Caco-2 (cell line): ENCODE data around the gene PRKAR2A. TPM values are rescaled to one million over a fixed set of nuclear protein-coding genes. Genes with fewer than 3 reads are reported as not detected.

Source experiments
- BruUV-seq: library from RNA; stranded (reverse); fragments of 400-500 nt; replicated peaks from 2 replicates; lab custom pipeline; 2021; lab: Mats Ljungman, UMichigan
- CTCF ChIA-PET: fragments of 300-600 bp; sonication (Branson Sonifier 250); formaldehyde crosslinking; loops from one replicate; lab custom pipeline; 2022; ENCODE audit warnings: antibody characterized with exemption; lab: Charles Lee
- POLR2A ChIA-PET: fragments of 300-600 bp; sonication (Branson Sonifier 250); formaldehyde crosslinking; loops from one replicate; lab custom pipeline; 2022; ENCODE audit warnings: antibody characterized with exemption; lab: Charles Lee
- DNase-seq, 2 experiments: peaks; one replicate each; pipeline versions ENCODE4 v3.0.0 to v3.0.0-alpha.2; 2020 to 2022
- H3K27me3 ChIP-seq: replicated peaks from 2 replicates; pipeline ENCODE4 v1.6.0; 2011; ENCODE audit warnings: low read length; ENCODE audit not compliant: control insufficient read depth, insufficient read depth
- H3K36me3 ChIP-seq: 2 replicates; pipeline ENCODE4 v1.5.1; 2011; ENCODE audit warnings: low read length; ENCODE audit not compliant: control insufficient read depth, insufficient read depth
- H3K4me1 ChIP-seq: fragments of 250-450 bp; sonication (Bioruptor Pico); 2 replicates; pipeline ENCODE4 v1.5.1; 2020; ENCODE audit warnings: mild to moderate bottlenecking
- H3K4me3 ChIP-seq: 2 replicates; pipeline ENCODE4 v1.5.1; 2011; ENCODE audit warnings: low read depth, mild to moderate bottlenecking, control low read depth, low read length
- H3K9me3 ChIP-seq: fragments of 250-450 bp; sonication (Bioruptor Pico); 2 replicates; pipeline ENCODE4 v1.5.1; 2020; ENCODE audit warnings: mild to moderate bottlenecking, moderate library complexity
- H3K27ac Mint-ChIP-seq: one replicate; pipeline ENCODE4 v1.8.0; 2022; ENCODE audit warnings: mixed read lengths; ENCODE audit not compliant: unreplicated experiment
- H3K27me3 Mint-ChIP-seq: one replicate; pipeline ENCODE4 v1.8.0; 2022; ENCODE audit warnings: mixed read lengths; ENCODE audit not compliant: insufficient read depth, unreplicated experiment
- H3K36me3 Mint-ChIP-seq: one replicate; pipeline ENCODE4 v1.8.0; 2022; ENCODE audit warnings: mild to moderate bottlenecking, mixed read lengths; ENCODE audit not compliant: insufficient read depth, unreplicated experiment
- H3K4me1 Mint-ChIP-seq: one replicate; pipeline ENCODE4 v1.8.0; 2022; ENCODE audit warnings: low read depth, mixed read lengths; ENCODE audit not compliant: unreplicated experiment
- H3K4me3 Mint-ChIP-seq: one replicate; pipeline ENCODE4 v1.8.0; 2022; ENCODE audit warnings: mild to moderate bottlenecking, moderate library complexity, mixed read lengths; ENCODE audit not compliant: unreplicated experiment
- H3K9me3 Mint-ChIP-seq: one replicate; pipeline ENCODE4 v1.8.0; 2022; ENCODE audit warnings: mixed read lengths; ENCODE audit not compliant: unreplicated experiment
- CTCF ChIP-seq, 2 experiments: fragments of 200-600 bp in 1 of 2; IDR thresholded peaks; 1 replicate in 1 of 2; 2 replicates in 1 of 2; pipeline versions ENCODE4 v1.5.1 to v1.8.0; 2011 to 2022; ENCODE audit warnings: antibody characterized with exemption in 1 of 2, control low read depth in 1 of 2, inconsistent platforms in 1 of 2, low read depth in 1 of 2, low read length in 1 of 2, mild to moderate bottlenecking in 1 of 2, moderate library complexity in 1 of 2; ENCODE audit not compliant: insufficient read depth in 1 of 2, severe bottlenecking in 1 of 2, unreplicated experiment in 1 of 2
- intact Hi-C: fragments of 100-400 bp; cut with micrococcal nuclease; formaldehyde crosslinking; loops from one replicate; pipeline ENCODE4 v1.10.0; 2022; ENCODE audit not compliant: unreplicated experiment
- total RNA-seq: library from RNA; stranded (reverse); gene quantifications from 2 replicates; pipeline ENCODE4 v1.2.3, GENCODE V29; 2022

Gene PRKAR2A
- total RNA-seq, 1 experiment from 2014 or later: 56.3 TPM

DNA sequence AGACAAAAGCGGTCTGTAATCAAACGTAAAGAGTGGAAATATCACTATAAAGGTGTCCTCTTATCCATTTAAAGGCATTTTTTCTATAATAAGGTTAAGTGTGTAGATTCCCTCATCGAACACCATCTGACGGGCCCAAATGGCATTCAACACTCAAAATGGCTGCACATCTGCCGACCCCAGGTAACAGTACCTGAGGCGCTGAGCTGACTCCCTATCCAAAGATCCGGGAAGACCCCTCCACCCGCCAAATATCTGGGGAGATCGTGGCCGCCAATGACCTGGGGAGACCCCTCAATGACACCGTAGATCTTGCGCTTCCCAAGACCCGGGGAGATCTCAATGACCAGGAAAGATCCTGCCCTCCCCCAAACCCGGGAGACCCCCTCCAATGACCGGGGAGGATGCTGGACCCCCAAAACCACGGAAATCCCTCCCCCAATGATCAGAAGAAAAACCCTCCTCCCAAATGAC lies 131.1 kb downstream of the PRKAR2A start:
- H3K27me3 ChIP-seq: no peaks in the 10 kb centered on the region
- Mint-ChIP-seq H3K27ac (peak overlapping the region; percentile 68), H3K4me1 (peaks cover 41% of the 10 kb centered on the region), H3K4me3 (peak overlapping the region; percentile 66), H3K36me3 (peaks cover 52% of the 10 kb centered on the region), H3K9me3 (no peaks in the 10 kb centered on the region), H3K27me3 (no peaks in the 10 kb centered on the region)
- POLR2A ChIA-PET: interaction anchor here (0.5 to 1.9 kb wide), 13 partner anchors 15 to 313 kb away, joined by 3 to 13 read pairs (median 5); partner anchors contain the start of genes ARIH2, CELSR3, IMPDH2 and WDR6
- H3K36me3 ChIP-seq: peaks cover 4% of the 10 kb centered on the region
- BruUV-seq: no TSS peak
- no peak for TF ChIP-seq CTCF (IDR thresholded peaks at IDR 0.05; ENCODE audit: insufficient read depth in 1 of 2, low read depth in 1 of 2, low read length in 1 of 2, severe bottlenecking in 1 of 2, unreplicated experiment in 1 of 2)
- CTCF ChIA-PET: interaction anchor here (0.9 to 1.4 kb wide), 2 partner anchors 23 to 131 kb away, joined by 3 to 7 read pairs; partner anchors contain the start of gene PRKAR2A
- H3K4me1 ChIP-seq: peaks cover 35% of the 10 kb centered on the region
- intact Hi-C loops: loop anchor here (2.0 to 10.0 kb wide), 2 partner anchors 24 to 198 kb away; partner anchors contain the start of gene ARIH2
- peak overlapping the region; percentile 55 for H3K4me3 ChIP-seq
- H3K9me3 ChIP-seq: no peaks in the 10 kb centered on the region
- peak in 1 of 2 experiments; percentile 36 for DNase-seq

- no TSS peak for BruUV-seq
- no peaks in the 10 kb centered on the region for H3K9me3 Mint-ChIP-seq
- peak overlapping the region; percentile 55 for H3K4me3 ChIP-seq
- H3K9me3 ChIP-seq: no peaks in the 10 kb centered on the region
- ChIA-PET CTCF (no interaction called here), POLR2A (interaction anchor here (0.6 kb wide), 1 partner anchor 205 kb away, joined by 6 read pairs; no protein-coding TSS in a partner anchor)
- peaks cover 5% of the 10 kb centered on the region for H3K36me3 ChIP-seq
- no peaks in the 10 kb centered on the region for H3K27me3 Mint-ChIP-seq
- no peak for TF ChIP-seq CTCF (IDR thresholded peaks at IDR 0.05; ENCODE audit: insufficient read depth in 1 of 2, low read depth in 1 of 2, low read length in 1 of 2, severe bottlenecking in 1 of 2, unreplicated experiment in 1 of 2)
- peaks cover 61% of the 10 kb centered on the region for H3K36me3 Mint-ChIP-seq
- H3K27ac Mint-ChIP-seq: peak overlapping the region; percentile 68
- H3K4me1 ChIP-seq: peaks cover 22% of the 10 kb centered on the region
- H3K4me3 Mint-ChIP-seq: peak overlapping the region; percentile 66
- H3K27me3 ChIP-seq: no peaks in the 10 kb centered on the region
- intact Hi-C loops: loop anchor here (10.0 kb wide), 1 partner anchor 200 kb away; the partner anchor contains the start of gene ARIH2
- no peak for DNase-seq
- H3K4me1 Mint-ChIP-seq: peaks cover 30% of the 10 kb centered on the region
Measured at GRCh38 chr3:48715174-48715800, 132.4 kb downstream of the PRKAR2A start.

- Mint-ChIP-seq H3K4me1 (no peaks in the 10 kb centered on the region), H3K36me3 (peaks cover 84% of the 10 kb centered on the region), H3K9me3 (no peaks in the 10 kb centered on the region), H3K27ac (no peak overlapping the region), H3K4me3 (no peak overlapping the region), H3K27me3 (no peaks in the 10 kb centered on the region)
- intact Hi-C loops: loop anchor here (10.0 kb wide), 1 partner anchor 203 kb away; the partner anchor contains the start of gene ARIH2
- POLR2A ChIA-PET: no interaction called here
- DNase-seq: no peak
- TF ChIP-seq CTCF (IDR thresholded peaks at IDR 0.05; ENCODE audit: insufficient read depth in 1 of 2, low read depth in 1 of 2, low read length in 1 of 2, severe bottlenecking in 1 of 2, unreplicated experiment in 1 of 2): no peak
- Histone ChIP-seq H3K27me3 (no peaks in the 10 kb centered on the region), H3K4me1 (no peaks in the 10 kb centered on the region; the same call in 1 of the 2 replicates), H3K9me3 (no peaks in the 10 kb centered on the region), H3K36me3 (peaks cover 5% of the 10 kb centered on the region), H3K4me3 (no peak overlapping the region)
- BruUV-seq: no TSS peak
- CTCF ChIA-PET: no interaction called here
Measured at GRCh38 chr3:48711727-48712126, 135.9 kb downstream of the PRKAR2A start.
